Caco-2 (cell line): ENCODE data around the gene COL20A1. TPM values are rescaled to one million over a fixed set of nuclear protein-coding genes. Genes with fewer than 3 reads are reported as not detected.
"Not testable (repeated sequence)": the region's sequence is repeated elsewhere in the genome, so short reads cannot be mapped to it uniquely, and the experiment has no call there.

Experiments used
- BruUV-seq: library from RNA; stranded (reverse); fragments of 400-500 nt; replicated peaks from 2 replicates; lab custom pipeline; 2021; lab: Mats Ljungman, UMichigan
- CTCF ChIA-PET: fragments of 300-600 bp; sonication (Branson Sonifier 250); formaldehyde crosslinking; loops from one replicate; lab custom pipeline; 2022; ENCODE audit warnings: antibody characterized with exemption; lab: Charles Lee
- POLR2A ChIA-PET: fragments of 300-600 bp; sonication (Branson Sonifier 250); formaldehyde crosslinking; loops from one replicate; lab custom pipeline; 2022; ENCODE audit warnings: antibody characterized with exemption; lab: Charles Lee
- DNase-seq, 2 experiments: peaks; one replicate each; pipeline versions ENCODE4 v3.0.0 to v3.0.0-alpha.2; 2020 to 2022
- H3K27me3 ChIP-seq: replicated peaks from 2 replicates; pipeline ENCODE4 v1.6.0; 2011; ENCODE audit warnings: low read length; ENCODE audit not compliant: control insufficient read depth, insufficient read depth
- H3K36me3 ChIP-seq: 2 replicates; pipeline ENCODE4 v1.5.1; 2011; ENCODE audit warnings: low read length; ENCODE audit not compliant: control insufficient read depth, insufficient read depth
- H3K4me1 ChIP-seq: fragments of 250-450 bp; sonication (Bioruptor Pico); 2 replicates; pipeline ENCODE4 v1.5.1; 2020; ENCODE audit warnings: mild to moderate bottlenecking
- H3K4me3 ChIP-seq: 2 replicates; pipeline ENCODE4 v1.5.1; 2011; ENCODE audit warnings: low read depth, mild to moderate bottlenecking, control low read depth, low read length
- H3K9me3 ChIP-seq: fragments of 250-450 bp; sonication (Bioruptor Pico); 2 replicates; pipeline ENCODE4 v1.5.1; 2020; ENCODE audit warnings: mild to moderate bottlenecking, moderate library complexity
- H3K27ac Mint-ChIP-seq: one replicate; pipeline ENCODE4 v1.8.0; 2022; ENCODE audit warnings: mixed read lengths; ENCODE audit not compliant: unreplicated experiment
- H3K27me3 Mint-ChIP-seq: one replicate; pipeline ENCODE4 v1.8.0; 2022; ENCODE audit warnings: mixed read lengths; ENCODE audit not compliant: insufficient read depth, unreplicated experiment
- H3K36me3 Mint-ChIP-seq: one replicate; pipeline ENCODE4 v1.8.0; 2022; ENCODE audit warnings: mild to moderate bottlenecking, mixed read lengths; ENCODE audit not compliant: insufficient read depth, unreplicated experiment
- H3K4me1 Mint-ChIP-seq: one replicate; pipeline ENCODE4 v1.8.0; 2022; ENCODE audit warnings: low read depth, mixed read lengths; ENCODE audit not compliant: unreplicated experiment
- H3K4me3 Mint-ChIP-seq: one replicate; pipeline ENCODE4 v1.8.0; 2022; ENCODE audit warnings: mild to moderate bottlenecking, moderate library complexity, mixed read lengths; ENCODE audit not compliant: unreplicated experiment
- H3K9me3 Mint-ChIP-seq: one replicate; pipeline ENCODE4 v1.8.0; 2022; ENCODE audit warnings: mixed read lengths; ENCODE audit not compliant: unreplicated experiment
- intact Hi-C: fragments of 100-400 bp; cut with micrococcal nuclease; formaldehyde crosslinking; loops from one replicate; pipeline ENCODE4 v1.10.0; 2022; ENCODE audit not compliant: unreplicated experiment
- total RNA-seq: library from RNA; stranded (reverse); gene quantifications from 2 replicates; pipeline ENCODE4 v1.2.3, GENCODE V29; 2022
- TF ChIP-seq, protein P1 (sequence below), 2 experiments: fragments of 200-600 bp in 1 of 2; IDR thresholded peaks; 1 replicate in 1 of 2; 2 replicates in 1 of 2; pipeline versions ENCODE4 v1.5.1 to v1.8.0; 2011 to 2022; ENCODE audit warnings: antibody characterized with exemption in 1 of 2, control low read depth in 1 of 2, inconsistent platforms in 1 of 2, low read depth in 1 of 2, low read length in 1 of 2, mild to moderate bottlenecking in 1 of 2, moderate library complexity in 1 of 2; ENCODE audit not compliant: insufficient read depth in 1 of 2, severe bottlenecking in 1 of 2, unreplicated experiment in 1 of 2

COL20A1 gene
- total RNA-seq, 1 experiment from 2014 or later: 0.27 TPM

DNA sequence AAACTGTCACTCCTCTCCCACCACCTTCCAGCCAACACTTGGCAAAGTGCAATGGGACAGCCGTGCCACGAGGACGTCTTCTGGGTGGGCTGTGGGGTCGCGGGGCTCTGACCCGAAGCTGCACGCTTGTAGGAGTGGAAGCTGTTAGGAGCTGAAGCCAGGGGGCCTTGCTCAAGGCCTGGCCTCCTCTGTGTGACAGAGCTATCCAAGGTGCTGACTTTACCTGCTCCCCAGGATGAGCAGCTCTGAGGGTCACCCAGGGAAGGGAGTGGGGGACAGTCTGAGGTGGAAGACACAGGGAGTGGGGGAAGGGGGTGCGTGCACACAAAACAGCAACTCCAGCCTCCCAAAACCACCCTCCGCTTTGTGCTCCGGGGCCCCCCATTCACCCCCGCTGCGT lies 85.6 kb downstream of the COL20A1 start:
- POLR2A ChIA-PET: no interaction called here
- intact Hi-C loops: no loop called here

DNA sequence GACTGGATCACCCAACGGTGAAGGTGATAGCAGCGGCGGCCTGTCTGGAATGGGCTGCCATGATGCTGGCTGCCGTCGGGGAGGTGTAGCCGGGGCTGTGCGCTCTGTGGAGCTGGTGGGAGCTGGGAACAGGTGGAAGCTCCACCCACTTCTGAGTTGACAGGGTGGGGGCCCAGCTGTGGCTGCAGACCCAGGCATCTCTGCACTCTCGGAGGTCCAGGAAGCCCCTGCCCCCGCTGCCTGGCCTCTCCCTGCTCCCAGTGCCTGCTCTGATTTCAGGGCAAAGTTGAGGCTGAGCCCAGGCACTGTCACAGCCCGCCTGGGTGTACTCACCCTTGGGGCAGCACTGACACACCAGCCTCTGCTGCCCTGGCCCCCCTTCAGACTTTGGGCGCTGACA lies 86.3 kb downstream of the COL20A1 start:
- CTCF ChIA-PET: interaction anchor here (1.6 kb wide), 1 partner anchor 156 kb away, joined by 12 read pairs; no protein-coding TSS in a partner anchor
- no peaks in the 10 kb centered on the region for H3K9me3 Mint-ChIP-seq
- DNase-seq: no peak
- no peaks in the 10 kb centered on the region for H3K36me3 ChIP-seq
- no peak overlapping the region for H3K27ac Mint-ChIP-seq
- intact Hi-C loops: no loop called here
- peaks cover 6% of the 10 kb centered on the region for H3K36me3 Mint-ChIP-seq
- TF ChIP-seq, protein P1, sequence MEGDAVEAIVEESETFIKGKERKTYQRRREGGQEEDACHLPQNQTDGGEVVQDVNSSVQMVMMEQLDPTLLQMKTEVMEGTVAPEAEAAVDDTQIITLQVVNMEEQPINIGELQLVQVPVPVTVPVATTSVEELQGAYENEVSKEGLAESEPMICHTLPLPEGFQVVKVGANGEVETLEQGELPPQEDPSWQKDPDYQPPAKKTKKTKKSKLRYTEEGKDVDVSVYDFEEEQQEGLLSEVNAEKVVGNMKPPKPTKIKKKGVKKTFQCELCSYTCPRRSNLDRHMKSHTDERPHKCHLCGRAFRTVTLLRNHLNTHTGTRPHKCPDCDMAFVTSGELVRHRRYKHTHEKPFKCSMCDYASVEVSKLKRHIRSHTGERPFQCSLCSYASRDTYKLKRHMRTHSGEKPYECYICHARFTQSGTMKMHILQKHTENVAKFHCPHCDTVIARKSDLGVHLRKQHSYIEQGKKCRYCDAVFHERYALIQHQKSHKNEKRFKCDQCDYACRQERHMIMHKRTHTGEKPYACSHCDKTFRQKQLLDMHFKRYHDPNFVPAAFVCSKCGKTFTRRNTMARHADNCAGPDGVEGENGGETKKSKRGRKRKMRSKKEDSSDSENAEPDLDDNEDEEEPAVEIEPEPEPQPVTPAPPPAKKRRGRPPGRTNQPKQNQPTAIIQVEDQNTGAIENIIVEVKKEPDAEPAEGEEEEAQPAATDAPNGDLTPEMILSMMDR (IDR thresholded peaks at IDR 0.05; ENCODE audit: insufficient read depth in 1 of 2, low read depth in 1 of 2, low read length in 1 of 2, severe bottlenecking in 1 of 2, unreplicated experiment in 1 of 2): no peak
- H3K27me3 Mint-ChIP-seq: peaks cover 10% of the 10 kb centered on the region
- H3K27me3 ChIP-seq: no peaks in the 10 kb centered on the region
- no peak overlapping the region for H3K4me3 ChIP-seq
- peaks cover 6% of the 10 kb centered on the region for H3K4me1 Mint-ChIP-seq
- POLR2A ChIA-PET: no interaction called here
- H3K4me1 ChIP-seq: peaks cover 9% of the 10 kb centered on the region; the same call in 1 of the 2 replicates
- peaks cover under 1% of the 10 kb centered on the region; the same call in 1 of the 2 replicates for H3K9me3 ChIP-seq
- no peak overlapping the region for H3K4me3 Mint-ChIP-seq
- no TSS peak for BruUV-seq

More for the DNA sequence above, 85.6 kb downstream of the COL20A1 start:
- H3K27ac Mint-ChIP-seq: no peak overlapping the region
- Histone ChIP-seq H3K4me3 (no peak overlapping the region), H3K36me3 (no peaks in the 10 kb centered on the region), H3K27me3 (no peaks in the 10 kb centered on the region), H3K9me3 (no peaks in the 10 kb centered on the region), H3K4me1 (peaks cover 10% of the 10 kb centered on the region; the same call in 1 of the 2 replicates)
- TF ChIP-seq, protein P1 (IDR thresholded peaks at IDR 0.05; ENCODE audit: insufficient read depth in 1 of 2, low read depth in 1 of 2, low read length in 1 of 2, severe bottlenecking in 1 of 2, unreplicated experiment in 1 of 2): peak in 1 of 2 experiments; percentile 38
- peak in 1 of 2 experiments; percentile 61 for DNase-seq
- peaks cover 10% of the 10 kb centered on the region for H3K27me3 Mint-ChIP-seq
- no peaks in the 10 kb centered on the region for H3K9me3 Mint-ChIP-seq
- BruUV-seq: no TSS peak
- H3K4me3 Mint-ChIP-seq: no peak overlapping the region
- peaks cover 6% of the 10 kb centered on the region for H3K4me1 Mint-ChIP-seq
- H3K36me3 Mint-ChIP-seq: peaks cover 6% of the 10 kb centered on the region
- CTCF ChIA-PET: interaction anchor here (1.4 to 2.8 kb wide), 3 partner anchors 16 to 155 kb away, joined by 3 to 29 read pairs (median 12); no protein-coding TSS in a partner anchor

DNA sequence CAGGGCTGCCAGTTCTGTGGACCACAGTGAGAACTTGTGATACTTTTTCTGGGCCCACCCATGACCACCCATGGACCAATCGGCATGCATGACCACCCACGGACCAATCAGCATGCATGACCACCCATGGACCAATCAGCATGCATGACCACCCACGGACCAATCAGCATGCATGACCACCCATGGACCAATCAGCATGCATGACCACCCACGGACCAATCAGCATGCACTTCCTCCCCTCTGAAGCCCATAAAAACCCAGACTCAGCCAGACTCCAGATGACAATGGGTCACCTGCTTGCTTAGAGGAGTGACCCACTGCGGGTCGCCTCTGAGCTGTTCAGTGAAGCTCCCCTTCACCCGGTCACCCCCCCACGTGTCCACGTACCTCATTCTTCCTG lies 86.9 kb downstream of the COL20A1 start:
- H3K4me3 ChIP-seq, H3K36me3 Mint-ChIP-seq, H3K4me1 ChIP-seq, H3K36me3 ChIP-seq, DNase-seq, H3K9me3 Mint-ChIP-seq, H3K4me1 Mint-ChIP-seq, POLR2A ChIA-PET, H3K27me3 Mint-ChIP-seq, H3K27me3 ChIP-seq, H3K27ac Mint-ChIP-seq, H3K4me3 Mint-ChIP-seq, H3K9me3 ChIP-seq, BruUV-seq: not testable (repeated sequence)
- intact Hi-C loops: loop anchor here (5.0 kb wide), 1 partner anchor 158 kb away; no protein-coding TSS in a partner anchor
- CTCF ChIA-PET: interaction anchor here (1.3 to 5.0 kb wide), 3 partner anchors 70 to 156 kb away, joined by 5 to 135 read pairs (median 60); no protein-coding TSS in a partner anchor
